Keratinocyte (primary cell): ENCODE data around the gene MTHFD1L.

Source experiments
- CTCF ChIP-seq, 3 experiments: IDR thresholded peaks in 1 of 3; conservative IDR thresholded peaks in 1 of 3; optimal IDR thresholded peaks in 1 of 3; 2 replicates in 2 of 3; 3 replicates in 1 of 3; pipeline versions ENCODE3 to v1.5.1; 2011; ENCODE audit warnings: low read length in 3 of 3, mild to moderate bottlenecking in 3 of 3, moderate library complexity in 2 of 3, control low read depth in 1 of 3, inconsistent platforms in 1 of 3; ENCODE audit not compliant: insufficient read depth in 2 of 3; ENCODE audit errors: extremely low read depth in 1 of 3
- EZH2 ChIP-seq: IDR thresholded peaks from one replicate; pipeline ENCODE4 v1.6.1; 2012; ENCODE audit warnings: inconsistent platforms, mild to moderate bottlenecking, low read length, moderate library complexity

GRCh38 chr6:151118461-151119123 lies 253.1 kb downstream of the MTHFD1L start:
- TF ChIP-seq CTCF (optimal IDR thresholded peaks at IDR 0.05 in 1 of 3, IDR thresholded peaks at IDR 0.05 in 1 of 3, conservative IDR thresholded peaks at IDR 0.05 in 1 of 3; ENCODE audit: extremely low read depth in 1 of 3, insufficient read depth in 2 of 3, low read length in 3 of 3) (no peak), EZH2 (no peak)
